Measurements from ENCODE around the gene IRX5.
A peak's percentile ranks its signal among the peaks of the same experiment; 100 is the strongest.

IRX5 gene

GRCh38 chr16:54923055-54923473 is 7.6 kb upstream of the IRX5 start:
- H3K4me3 ChIP-seq (ENCODE audit: control insufficient read depth, low read depth, low read length), result no peak overlapping the region
- peak; percentile 44 for DNase-seq (ENCODE audit: low read depth)
- TF ChIP-seq, protein P1, sequence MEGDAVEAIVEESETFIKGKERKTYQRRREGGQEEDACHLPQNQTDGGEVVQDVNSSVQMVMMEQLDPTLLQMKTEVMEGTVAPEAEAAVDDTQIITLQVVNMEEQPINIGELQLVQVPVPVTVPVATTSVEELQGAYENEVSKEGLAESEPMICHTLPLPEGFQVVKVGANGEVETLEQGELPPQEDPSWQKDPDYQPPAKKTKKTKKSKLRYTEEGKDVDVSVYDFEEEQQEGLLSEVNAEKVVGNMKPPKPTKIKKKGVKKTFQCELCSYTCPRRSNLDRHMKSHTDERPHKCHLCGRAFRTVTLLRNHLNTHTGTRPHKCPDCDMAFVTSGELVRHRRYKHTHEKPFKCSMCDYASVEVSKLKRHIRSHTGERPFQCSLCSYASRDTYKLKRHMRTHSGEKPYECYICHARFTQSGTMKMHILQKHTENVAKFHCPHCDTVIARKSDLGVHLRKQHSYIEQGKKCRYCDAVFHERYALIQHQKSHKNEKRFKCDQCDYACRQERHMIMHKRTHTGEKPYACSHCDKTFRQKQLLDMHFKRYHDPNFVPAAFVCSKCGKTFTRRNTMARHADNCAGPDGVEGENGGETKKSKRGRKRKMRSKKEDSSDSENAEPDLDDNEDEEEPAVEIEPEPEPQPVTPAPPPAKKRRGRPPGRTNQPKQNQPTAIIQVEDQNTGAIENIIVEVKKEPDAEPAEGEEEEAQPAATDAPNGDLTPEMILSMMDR (conservative IDR thresholded peaks at IDR 0.05; ENCODE audit: control insufficient read depth, insufficient read depth, low read depth, low read length), result no peak

DNA sequence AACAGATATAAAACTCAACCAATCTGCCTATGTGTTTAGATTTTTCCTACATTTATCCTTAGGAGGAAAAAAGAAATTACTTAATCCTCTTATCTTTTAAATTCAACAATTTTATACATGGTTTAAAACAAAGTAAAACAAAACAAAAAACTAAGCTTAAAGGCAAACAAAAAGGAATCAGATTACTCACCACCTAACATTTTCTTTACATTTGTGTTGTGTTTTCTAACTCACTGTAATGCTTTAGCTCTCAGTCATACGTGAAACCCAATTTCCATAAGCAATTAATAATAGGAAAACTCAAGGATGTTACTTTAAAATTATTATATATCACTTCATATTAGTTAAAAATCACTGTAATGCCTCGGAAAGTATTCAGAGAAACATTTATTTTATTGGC is 6.7 kb upstream of the IRX5 start:
- H3K4me3 ChIP-seq (ENCODE audit: control insufficient read depth, low read depth, low read length), result no peak overlapping the region
- TF ChIP-seq, protein P1 (conservative IDR thresholded peaks at IDR 0.05; ENCODE audit: control insufficient read depth, insufficient read depth, low read depth, low read length), result no peak
- no peak for DNase-seq (ENCODE audit: low read depth)

GRCh38 chr16:54926166-54926838 is 4.4 kb upstream of the IRX5 start:
- TF ChIP-seq, protein P1 (conservative IDR thresholded peaks at IDR 0.05; ENCODE audit: control insufficient read depth, insufficient read depth, low read depth, low read length), result no peak
- H3K4me3 ChIP-seq (ENCODE audit: control insufficient read depth, low read depth, low read length), result peak overlapping the region; percentile 64
- peak; percentile 83 for DNase-seq (ENCODE audit: low read depth)

- TF ChIP-seq, protein P1 (conservative IDR thresholded peaks at IDR 0.05; ENCODE audit: control insufficient read depth, insufficient read depth, low read depth, low read length), result no peak
- no peak for DNase-seq (ENCODE audit: low read depth)
- H3K4me3 ChIP-seq (ENCODE audit: control insufficient read depth, low read depth, low read length), result peak overlapping the region; percentile 64
These were observed 3.3 kb upstream of the IRX5 start for GRCh38 chr16:54927125-54928015.

DNA sequence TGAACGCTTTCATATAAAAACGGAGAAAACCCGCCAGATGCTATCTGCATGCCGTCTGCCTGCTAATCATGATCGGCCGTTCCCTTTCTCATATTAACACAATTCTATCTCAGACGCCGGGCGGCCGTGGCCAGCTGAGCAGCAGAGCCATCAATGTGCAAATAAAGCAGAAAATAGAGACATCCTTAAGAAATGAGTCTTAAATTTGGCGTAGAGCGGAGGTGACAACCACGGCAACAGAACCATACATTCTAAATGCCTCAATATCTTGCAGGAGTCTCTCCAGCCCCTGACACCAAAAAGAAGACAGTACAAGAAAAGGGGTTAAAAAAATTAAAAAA is 2.7 kb upstream of the IRX5 start:
- H3K4me3 ChIP-seq (ENCODE audit: control insufficient read depth, low read depth, low read length), result peak overlapping the region; percentile 64
- TF ChIP-seq, protein P1 (conservative IDR thresholded peaks at IDR 0.05; ENCODE audit: control insufficient read depth, insufficient read depth, low read depth, low read length), result no peak
- peak; percentile 38 for DNase-seq (ENCODE audit: low read depth)

DNA sequence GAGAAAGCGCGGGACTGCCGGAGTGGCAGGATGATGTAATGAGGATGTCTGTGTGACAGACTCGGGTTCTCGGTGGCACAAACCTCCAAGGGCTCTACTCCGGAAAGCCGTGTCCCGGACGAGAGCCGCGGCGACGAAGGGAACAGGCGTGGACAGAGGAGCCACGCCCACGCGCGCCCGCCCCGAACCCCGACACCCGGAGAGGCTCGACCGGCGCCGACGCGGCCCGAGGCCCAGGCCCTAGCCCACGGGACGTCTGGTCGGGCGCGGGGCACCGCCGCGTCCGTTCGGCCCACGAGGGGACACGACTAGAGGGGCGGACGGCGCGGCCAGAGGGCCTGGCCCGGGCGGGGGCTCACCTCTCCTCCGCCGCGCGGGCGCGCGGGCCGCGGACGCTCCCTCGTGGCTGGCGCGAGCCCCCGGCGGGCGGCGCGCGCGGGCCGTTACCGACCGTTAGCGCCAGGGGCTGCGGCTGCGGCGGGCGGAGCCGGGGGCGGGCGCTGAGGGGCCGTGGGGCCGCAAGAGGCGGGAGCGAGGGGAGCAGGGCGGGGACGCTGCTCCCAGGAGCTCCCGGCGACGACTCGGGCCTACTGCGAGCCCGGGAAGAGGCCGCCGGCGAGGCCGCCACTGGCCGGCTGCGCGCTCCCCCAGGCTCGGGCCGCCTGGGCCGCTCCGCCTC is 2.1 kb upstream of the IRX5 start:
- peak; percentile 41 for DNase-seq (ENCODE audit: low read depth)
- peak overlapping the region; percentile 64 for H3K4me3 ChIP-seq (ENCODE audit: control insufficient read depth, low read depth, low read length)
- TF ChIP-seq, protein P1 (conservative IDR thresholded peaks at IDR 0.05; ENCODE audit: control insufficient read depth, insufficient read depth, low read depth, low read length), result no peak

Measured in fibroblast of mammary gland (primary cell).